GM12873 (cell line): ENCODE measurements around the gene DSE.

Experiments
- TF ChIP-seq, protein P1 (sequence below): IDR thresholded peaks from 2 replicates; pipeline ENCODE4 v1.5.1; 2012; ENCODE audit warnings: low read depth, mild to moderate bottlenecking, moderate library complexity, low read length, control low read depth; ENCODE audit not compliant: insufficient read depth; ENCODE audit errors: missing control alignments

The DSE gene

GRCh38 chr6:116408491-116408890 is 37.7 kb downstream of the DSE start:
- TF ChIP-seq, protein P1, sequence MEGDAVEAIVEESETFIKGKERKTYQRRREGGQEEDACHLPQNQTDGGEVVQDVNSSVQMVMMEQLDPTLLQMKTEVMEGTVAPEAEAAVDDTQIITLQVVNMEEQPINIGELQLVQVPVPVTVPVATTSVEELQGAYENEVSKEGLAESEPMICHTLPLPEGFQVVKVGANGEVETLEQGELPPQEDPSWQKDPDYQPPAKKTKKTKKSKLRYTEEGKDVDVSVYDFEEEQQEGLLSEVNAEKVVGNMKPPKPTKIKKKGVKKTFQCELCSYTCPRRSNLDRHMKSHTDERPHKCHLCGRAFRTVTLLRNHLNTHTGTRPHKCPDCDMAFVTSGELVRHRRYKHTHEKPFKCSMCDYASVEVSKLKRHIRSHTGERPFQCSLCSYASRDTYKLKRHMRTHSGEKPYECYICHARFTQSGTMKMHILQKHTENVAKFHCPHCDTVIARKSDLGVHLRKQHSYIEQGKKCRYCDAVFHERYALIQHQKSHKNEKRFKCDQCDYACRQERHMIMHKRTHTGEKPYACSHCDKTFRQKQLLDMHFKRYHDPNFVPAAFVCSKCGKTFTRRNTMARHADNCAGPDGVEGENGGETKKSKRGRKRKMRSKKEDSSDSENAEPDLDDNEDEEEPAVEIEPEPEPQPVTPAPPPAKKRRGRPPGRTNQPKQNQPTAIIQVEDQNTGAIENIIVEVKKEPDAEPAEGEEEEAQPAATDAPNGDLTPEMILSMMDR, result no peak

GRCh38 chr6:116409756-116410155 is 39.0 kb downstream of the DSE start:
- TF ChIP-seq, protein P1, result no peak

GRCh38 chr6:116411284-116411623 is 40.5 kb downstream of the DSE start:
- TF ChIP-seq, protein P1, result no peak

DNA sequence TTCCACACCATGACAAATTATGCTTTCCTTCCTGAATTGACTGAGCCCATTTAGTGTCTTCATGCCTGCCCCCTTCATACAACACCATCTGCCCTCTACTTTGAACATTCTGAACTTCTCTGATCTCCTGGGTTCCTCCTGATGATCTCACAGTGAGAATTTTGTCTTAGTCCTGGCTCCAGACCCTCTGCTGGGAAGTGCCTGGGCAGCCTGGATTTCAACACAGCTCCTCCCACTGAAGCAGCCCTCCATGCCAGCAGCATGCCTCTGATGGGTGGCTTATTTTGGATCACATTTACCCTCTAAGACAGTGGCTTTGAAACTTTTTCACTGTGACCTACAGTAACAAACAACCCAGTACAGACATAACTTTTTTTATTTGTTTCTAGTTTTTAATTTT is 41.5 kb downstream of the DSE start:
- TF ChIP-seq, protein P1, result no peak

DNA sequence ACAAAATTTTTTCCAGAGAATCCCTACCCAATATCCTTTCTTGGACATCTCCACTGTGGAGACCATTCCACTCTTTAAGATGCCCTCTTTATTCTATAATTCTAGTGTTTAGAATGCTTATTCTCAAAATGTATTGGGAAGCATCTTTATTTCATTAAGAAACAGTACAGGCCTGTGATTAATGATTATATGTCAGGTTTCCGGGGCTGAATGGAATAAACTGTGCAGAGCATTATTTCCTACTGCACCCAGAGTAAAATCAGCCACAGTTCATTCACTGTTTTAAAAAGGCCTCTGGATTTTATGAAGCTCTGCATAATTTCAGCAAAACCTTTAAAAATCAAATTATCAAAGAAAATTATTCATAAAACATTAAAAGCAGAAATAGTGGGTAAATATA is 42.6 kb downstream of the DSE start:
- TF ChIP-seq, protein P1, result no peak

GRCh38 chr6:116417661-116418060 is 46.9 kb downstream of the DSE start:
- TF ChIP-seq, protein P1, result no peak

DNA sequence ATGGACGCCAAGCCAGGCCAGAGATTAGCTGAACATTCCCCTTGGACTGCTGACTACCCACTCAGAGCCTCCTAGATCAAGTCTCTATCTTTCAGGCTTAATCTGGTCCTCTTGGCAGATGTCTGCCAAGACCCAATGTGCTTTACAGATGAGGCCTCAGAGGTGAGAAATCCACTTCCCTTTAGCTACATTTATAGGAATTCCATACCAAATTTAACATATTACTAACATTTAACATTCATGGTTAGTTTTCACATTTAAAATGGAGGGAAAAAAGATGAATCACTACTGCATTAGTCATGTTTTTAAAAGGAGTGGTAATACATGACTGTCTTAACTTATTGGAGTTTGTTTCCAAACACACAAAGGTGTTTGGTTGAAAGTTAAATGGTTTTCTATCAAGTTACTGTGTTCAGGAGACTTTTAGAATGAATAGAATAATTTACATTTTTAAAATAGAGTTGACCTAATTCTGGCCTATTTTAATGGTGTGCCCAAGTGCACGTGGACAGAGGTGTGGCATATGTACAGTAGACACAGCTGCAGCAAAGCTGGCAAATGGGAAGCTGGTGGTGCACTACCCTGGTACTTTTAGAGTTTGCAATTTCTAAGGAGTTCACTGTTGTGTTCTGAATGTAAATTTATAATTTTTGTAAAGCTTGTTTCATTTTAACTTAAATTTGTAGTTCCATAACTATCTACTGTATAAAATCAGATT is 48.5 kb downstream of the DSE start:
- TF ChIP-seq, protein P1, result no peak
